HepG2 (cell line): ENCODE data around the gene CREG2. TPM values are rescaled to one million over a fixed set of nuclear protein-coding genes. Genes with fewer than 3 reads are reported as not detected.

ENCODE experiments used
- ATAC-seq: fragments of 200-7000 bp; cut with Tn5 transposase; 3 replicates; pipeline ENCODE4 v1.9.1; 2020; ENCODE audit warnings: mild to moderate bottlenecking, moderate library complexity
- BruUV-seq: library from RNA; stranded (reverse); fragments of 400-500 nt; replicated peaks from 2 replicates; lab custom pipeline; 2021; lab: Mats Ljungman, UMichigan
- CTCF ChIA-PET: fragments of 300-600 bp; formaldehyde crosslinking; extraction: SDS; loops from one replicate; lab custom pipeline; 2021; ENCODE audit warnings: low total read pairs, inconsistent platforms, low intra/inter-chr PET ratio; lab: Yijun Ruan, JAX
- POLR2A ChIA-PET: fragments of 350-600 bp; sonication (Branson Sonifier 250); formaldehyde crosslinking; loops from one replicate; lab custom pipeline; 2020; ENCODE audit warnings: antibody characterized with exemption, inconsistent platforms; lab: Yijun Ruan, JAX
- DNase-seq: peaks from one replicate; pipeline ENCODE4 v3.0.0-alpha.2; 2015; ENCODE audit warnings: low spot score
- FAIRE-seq: peaks from 3 replicates; lab custom pipeline; 2011; peaks lifted over from hg19 to GRCh38; lab: Jason Lieb, UNC
- H2AFZ ChIP-seq: one replicate; pipeline ENCODE4 v1.6.1; 2011; ENCODE audit warnings: low read length, inconsistent platforms
- H3K27ac ChIP-seq: fragments of 300-600 bp; 3 replicates; pipeline ENCODE4 v1.8.0; 2011; ENCODE audit warnings: mixed run types, mild to moderate bottlenecking, mixed read lengths, low read length, inconsistent platforms; ENCODE audit not compliant: insufficient read depth; ENCODE audit errors: extremely low read length
- H3K27me3 ChIP-seq, 2 experiments: fragments of 200-600 bp in 1 of 2; 2 replicates in 1 of 2; 3 replicates in 1 of 2; pipeline versions ENCODE4 v1.6.0 to v1.8.0; 2011; ENCODE audit warnings: low read length in 2 of 2, mild to moderate bottlenecking in 2 of 2, moderate library complexity in 2 of 2, inconsistent platforms in 1 of 2; ENCODE audit not compliant: insufficient read depth in 2 of 2, control insufficient read depth in 1 of 2
- H3K36me3 ChIP-seq, 2 experiments: fragments of 200-600 bp in 1 of 2; replicated peaks in 1 of 2; 2 replicates in 1 of 2; 3 replicates in 1 of 2; pipeline versions ENCODE4 v1.5.1 to v1.8.0; 2011; ENCODE audit warnings: low read length in 2 of 2, inconsistent platforms in 1 of 2; ENCODE audit not compliant: insufficient read depth in 2 of 2, control insufficient read depth in 1 of 2
- H3K4me1 ChIP-seq: 2 replicates; pipeline ENCODE4 v1.5.1; 2012; ENCODE audit warnings: low read length, inconsistent platforms; ENCODE audit not compliant: insufficient read depth
- H3K4me2 ChIP-seq: 2 replicates; pipeline ENCODE4 v1.6.0; 2011; ENCODE audit warnings: low read depth, low read length, inconsistent platforms
- H3K4me3 ChIP-seq, 3 experiments: fragments of 200-600 bp in 1 of 3; sonication (generic), shearing (Covaris generic) in 1 of 3; replicated peaks in 1 of 3; 2 replicates each; pipeline ENCODE4 v1.5.1; 2011 to 2016; ENCODE audit warnings: low read length in 3 of 3, inconsistent platforms in 2 of 3, low read depth in 2 of 3, mild to moderate bottlenecking in 2 of 3, control low read depth in 1 of 3, mixed read lengths in 1 of 3; ENCODE audit not compliant: insufficient read depth in 1 of 3
- H3K79me2 ChIP-seq: one replicate; pipeline ENCODE4 v1.6.1; 2011; ENCODE audit warnings: low read length, inconsistent platforms; ENCODE audit not compliant: insufficient read depth
- H3K9ac ChIP-seq: 2 replicates; pipeline ENCODE4 v1.6.0; 2011; ENCODE audit warnings: mild to moderate bottlenecking, low read depth, low read length, inconsistent platforms; ENCODE audit not compliant: insufficient read depth
- H3K9me3 ChIP-seq: 2 replicates; pipeline ENCODE4 v1.5.1; 2012; ENCODE audit warnings: mild to moderate bottlenecking, low read length
- H4K20me1 ChIP-seq: 2 replicates; pipeline ENCODE4 v1.6.0; 2011; ENCODE audit warnings: inconsistent platforms, mild to moderate bottlenecking, low read length, moderate library complexity; ENCODE audit not compliant: insufficient read depth
- ATF7 ChIP-seq, 2 experiments: fragments of 450-650 bp in 1 of 2; sonication (generic) in 1 of 2; formaldehyde crosslinking in 1 of 2; IDR thresholded peaks; 2 replicates each; pipeline versions ENCODE4 v1.4.0 to v1.6.1; 2016 to 2020; ENCODE audit warnings: antibody characterized with exemption in 1 of 2, mild to moderate bottlenecking in 1 of 2, missing genetic modification reagents in 1 of 2
- HHEX ChIP-seq: IDR thresholded peaks from 2 replicates; pipeline ENCODE4 v1.6.1; 2016; ENCODE audit warnings: control low read depth
- PAWR ChIP-seq: sonication (generic); formaldehyde crosslinking; IDR thresholded peaks from 2 replicates; pipeline ENCODE4 v1.4.0; 2020; ENCODE audit warnings: missing genetic modification reagents, mild to moderate bottlenecking, borderline replicate concordance
- PCBP2 ChIP-seq: fragments of 200-400 bp; formaldehyde crosslinking; optimal IDR thresholded peaks from 2 replicates; pipeline ENCODE3; 2018; ENCODE audit warnings: low read length, low read depth; ENCODE audit not compliant: poor library complexity, severe bottlenecking
- RBM22 ChIP-seq: fragments of 200-400 bp; formaldehyde crosslinking; optimal IDR thresholded peaks from 2 replicates; pipeline ENCODE3; 2017; ENCODE audit warnings: mild to moderate bottlenecking, low read length, moderate library complexity
- WGBS: methylation state at CpG from one replicate; pipeline ENCODE4 v1.1.6; 2017; ENCODE audit warnings: low lambda C conversion rate; 5-methylcytosine and 5-hydroxymethylcytosine counted together
- in situ Hi-C: cut with HindIII; loops from 2 replicates; pipeline ENCODE4 v1.10.0; 2017; ENCODE audit warnings: low pct_unique_long_range_greater_than_20kb; ENCODE audit not compliant: extremely low pct_ligation_motif_present
- intact Hi-C: fragments of 100-400 bp; cut with micrococcal nuclease; formaldehyde crosslinking; loops from one replicate; pipeline ENCODE4 v1.10.0; 2022; ENCODE audit not compliant: unreplicated experiment
- polyA plus RNA-seq, 8 experiments: library from polyadenylated mRNA; depleted of rRNA in 3 of 8; stranded (reverse) in 7 of 8; unstranded in 1 of 8; fragments of >200 nt; fragmentation: Illumina TruSeq in 4 of 8; extraction: Trizol in 4 of 8; gene quantifications; 2 replicates each; pipeline versions ENCODE4 v1.2.1 to v1.2.3, GENCODE V29; 2011 to 2016; ENCODE audit warnings: low read depth in 4 of 8, missing spikeins in 1 of 8, mixed read lengths in 1 of 8; ENCODE audit not compliant: insufficient read depth in 1 of 8
- total RNA-seq, 5 experiments: library from RNA; depleted of rRNA; stranded (reverse); fragments of >200 nt; fragmentation: Illumina TruSeq; extraction: Trizol; gene quantifications; 2 replicates each; pipeline ENCODE4 v1.2.3, GENCODE V29; 2016; ENCODE audit warnings: low read depth in 1 of 5

CREG2 gene
- total and polyA plus RNA-seq, 2 of the 13 experiments (the other 11 are each of a cell fraction or from before 2014, with no cell fraction given), result 0.18 to 0.26 TPM

- no peak for DNase-seq
- no peaks in the 10 kb centered on the region for H4K20me1 ChIP-seq
- H3K4me1 ChIP-seq, result peaks cover 59% of the 10 kb centered on the region
- 0 out of 2 replicates have a peak, but pooled peaks have one; percentile 43 for TF ChIP-seq PAWR (CRISPR knock-in tag)
- no peak for TF ChIP-seq HHEX
- TF ChIP-seq ATF7 (IDR thresholded peaks at IDR 0.05), result 0 out of 2 replicates have a peak, but pooled peaks have one; percentile 7
- no peak for TF ChIP-seq ATF7 (CRISPR knock-in tag; IDR thresholded peaks at IDR 0.05)
- TF ChIP-seq, all 625 proteins: peak for 2
- ATAC-seq (no peak), FAIRE-seq (no peak)
- in situ Hi-C loops, result no loop called here
- Histone ChIP-seq H3K27me3 (no peaks in the 10 kb centered on the region), H3K9me3 (peaks cover 9% of the 10 kb centered on the region), H3K27ac (no peak overlapping the region), H2AFZ (no peak overlapping the region), H3K4me2 (no peak overlapping the region), H3K36me3 (no peaks in the 10 kb centered on the region), H3K4me3 (no peak overlapping the region), H3K79me2 (no peaks in the 10 kb centered on the region), H3K9ac (no peak overlapping the region)
- BruUV-seq, result no TSS peak
- ChIA-PET POLR2A (interaction anchor here (2.9 kb wide), 1 partner anchor 18 kb away, joined by 37 read pairs; the partner anchor contains the start of gene RNF149), CTCF (no interaction called here)
- 57% methylated on average over 3 of the region's 3 CpGs for WGBS
- intact Hi-C loops, result no loop called here
Observed at GRCh38 chr2:101328474-101329007, 58.8 kb downstream of the CREG2 start.

- H3K4me1 ChIP-seq, result peaks cover 53% of the 10 kb centered on the region
- no peak overlapping the region for H3K9ac ChIP-seq
- FAIRE-seq (no peak), DNase-seq (no peak), ATAC-seq (no peak)
- H3K27me3 ChIP-seq, result no peaks in the 10 kb centered on the region
- H3K4me2 ChIP-seq, result no peak overlapping the region
- TF ChIP-seq PCBP2 (peak; percentile 58), RBM22 (no peak)
- H3K4me3 ChIP-seq, result no peak overlapping the region
- H3K36me3 ChIP-seq, result no peaks in the 10 kb centered on the region
- H3K79me2 ChIP-seq, result no peaks in the 10 kb centered on the region
- POLR2A ChIA-PET, result no interaction called here
- 85% methylated on average over 5 of the region's 5 CpGs for WGBS
- no peaks in the 10 kb centered on the region for H4K20me1 ChIP-seq
- peak overlapping the region; percentile 24 for H2AFZ ChIP-seq
- peaks cover 9% of the 10 kb centered on the region for H3K9me3 ChIP-seq
- intact Hi-C loops, result no loop called here
- in situ Hi-C loops, result no loop called here
- CTCF ChIA-PET, result no interaction called here
- H3K27ac ChIP-seq, result no peak overlapping the region
- no TSS peak for BruUV-seq
Observed at GRCh38 chr2:101327863-101328394, 59.4 kb downstream of the CREG2 start.
